Omental fat pad (tissue), 4 donors: Measurements from ENCODE around the gene AGXT. TPM values are rescaled to one million over a fixed set of nuclear protein-coding genes. Genes with fewer than 3 reads are reported as not detected.

Experiments used
- ATAC-seq: fragments of 150-250 bp; one replicate; pipeline ENCODE4 v1.9.1; 2016; ENCODE audit warnings: mild to moderate bottlenecking, moderate library complexity; ENCODE audit not compliant: low FRiP score
- DNase-seq: peaks from one replicate; pipeline ENCODE4 v3.0.0-alpha.2; 2019; ENCODE audit warnings: low spot score
- CTCF ChIP-seq, 3 donors: fragments of 450-650 bp; IDR thresholded peaks; one replicate each; pipeline ENCODE4 v1.5.1; 2016 to 2017; ENCODE audit warnings: antibody characterized with exemption in 3 of 3, mild to moderate bottlenecking in 3 of 3, moderate library complexity in 2 of 3
- total RNA-seq, 4 donors: library from RNA; depleted of rRNA; stranded (reverse); fragments of >200 nt; gene quantifications; one replicate each; pipeline ENCODE4 v1.1.0, GENCODE V29; 2016

Gene AGXT
- total RNA-seq, 4 donors from 2014 or later = 0.56 to 1.4 TPM; not detected in 2

GRCh38 chr2:240903191-240904060, 34.8 kb downstream of the AGXT start:
- ATAC-seq (no peak), DNase-seq (no peak)
- TF ChIP-seq CTCF (IDR thresholded peaks at IDR 0.05) = no peak

GRCh38 chr2:240904216-240905175, 35.9 kb downstream of the AGXT start:
- DNase-seq = no peak
- TF ChIP-seq CTCF (IDR thresholded peaks at IDR 0.05) = no peak
- no peak for ATAC-seq

GRCh38 chr2:240905176-240905781, 36.7 kb downstream of the AGXT start:
- TF ChIP-seq CTCF (IDR thresholded peaks at IDR 0.05) = no peak
- DNase-seq (no peak), ATAC-seq (no peak)

GRCh38 chr2:240906141-240906910, 37.7 kb downstream of the AGXT start, which contains the start of gene CROCC2:
TSS of gene CROCC2 (plus strand) at chr2:240906336. CDS start at chr2:240906514, 178 bp downstream.
- no peak for DNase-seq
- ATAC-seq = no peak
- TF ChIP-seq CTCF (IDR thresholded peaks at IDR 0.05) = no peak

GRCh38 chr2:240906911-240907590, 38.4 kb downstream of the AGXT start:
- no peak for DNase-seq
- ATAC-seq = no peak
- no peak for TF ChIP-seq CTCF (IDR thresholded peaks at IDR 0.05)
